Keratinocyte (primary cell): ENCODE measurements around the gene ZNF423.

ENCODE experiments used
- EZH2 ChIP-seq: IDR thresholded peaks from one replicate; pipeline ENCODE4 v1.6.1; 2012; ENCODE audit warnings: inconsistent platforms, mild to moderate bottlenecking, low read length, moderate library complexity
- TF ChIP-seq, protein P1 (sequence below), 3 experiments: IDR thresholded peaks in 1 of 3; conservative IDR thresholded peaks in 1 of 3; optimal IDR thresholded peaks in 1 of 3; 2 replicates in 2 of 3; 3 replicates in 1 of 3; pipeline versions ENCODE3 to v1.5.1; 2011; ENCODE audit warnings: low read length in 3 of 3, mild to moderate bottlenecking in 3 of 3, moderate library complexity in 2 of 3, control low read depth in 1 of 3, inconsistent platforms in 1 of 3; ENCODE audit not compliant: insufficient read depth in 2 of 3; ENCODE audit errors: extremely low read depth in 1 of 3

DNA sequence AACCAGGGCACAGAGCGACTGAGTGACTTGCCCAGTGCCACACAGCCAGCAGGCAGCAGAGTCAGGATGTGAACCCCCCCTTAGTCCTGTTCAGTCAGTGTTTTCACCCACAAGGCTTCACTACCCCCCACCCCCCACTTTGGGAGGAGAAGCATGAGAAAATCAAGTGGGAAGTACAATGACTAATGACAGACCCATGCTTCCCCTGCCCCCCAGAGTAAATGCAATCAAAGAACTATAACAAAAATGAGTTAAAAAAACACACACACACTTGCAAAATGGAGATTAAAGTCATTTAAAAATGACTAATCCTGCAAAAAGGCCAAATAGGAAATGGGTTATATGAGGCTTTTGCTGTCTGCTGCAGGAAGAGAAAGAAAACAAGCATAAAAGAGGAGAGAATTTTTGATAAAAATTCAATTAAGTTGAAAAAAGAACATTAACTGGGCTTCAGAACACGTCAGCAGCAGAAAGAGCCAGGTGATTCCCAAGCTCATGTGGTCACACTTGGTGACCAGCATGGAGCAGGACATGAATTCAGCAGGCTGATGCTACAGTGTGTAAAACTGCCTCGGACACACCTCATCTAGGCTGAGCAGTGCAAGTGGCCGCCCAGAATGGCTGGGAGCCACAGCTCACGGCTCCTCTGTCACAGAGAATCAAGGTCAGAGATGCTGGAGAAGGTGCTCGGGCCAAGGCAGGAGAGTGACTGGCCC is 212.3 kb downstream of the ZNF423 start:
- TF ChIP-seq, protein P1, sequence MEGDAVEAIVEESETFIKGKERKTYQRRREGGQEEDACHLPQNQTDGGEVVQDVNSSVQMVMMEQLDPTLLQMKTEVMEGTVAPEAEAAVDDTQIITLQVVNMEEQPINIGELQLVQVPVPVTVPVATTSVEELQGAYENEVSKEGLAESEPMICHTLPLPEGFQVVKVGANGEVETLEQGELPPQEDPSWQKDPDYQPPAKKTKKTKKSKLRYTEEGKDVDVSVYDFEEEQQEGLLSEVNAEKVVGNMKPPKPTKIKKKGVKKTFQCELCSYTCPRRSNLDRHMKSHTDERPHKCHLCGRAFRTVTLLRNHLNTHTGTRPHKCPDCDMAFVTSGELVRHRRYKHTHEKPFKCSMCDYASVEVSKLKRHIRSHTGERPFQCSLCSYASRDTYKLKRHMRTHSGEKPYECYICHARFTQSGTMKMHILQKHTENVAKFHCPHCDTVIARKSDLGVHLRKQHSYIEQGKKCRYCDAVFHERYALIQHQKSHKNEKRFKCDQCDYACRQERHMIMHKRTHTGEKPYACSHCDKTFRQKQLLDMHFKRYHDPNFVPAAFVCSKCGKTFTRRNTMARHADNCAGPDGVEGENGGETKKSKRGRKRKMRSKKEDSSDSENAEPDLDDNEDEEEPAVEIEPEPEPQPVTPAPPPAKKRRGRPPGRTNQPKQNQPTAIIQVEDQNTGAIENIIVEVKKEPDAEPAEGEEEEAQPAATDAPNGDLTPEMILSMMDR (optimal IDR thresholded peaks at IDR 0.05 in 1 of 3, IDR thresholded peaks at IDR 0.05 in 1 of 3, conservative IDR thresholded peaks at IDR 0.05 in 1 of 3; ENCODE audit: extremely low read depth in 1 of 3, insufficient read depth in 2 of 3, low read length in 3 of 3): no peak
- TF ChIP-seq EZH2: no peak
